H1 (cell line): Measurements from ENCODE around the gene DYSF. TPM values are rescaled to one million over a fixed set of nuclear protein-coding genes. Genes with fewer than 3 reads are reported as not detected.

ENCODE experiments used
- CTCF ChIA-PET: fragments of 300-600 bp; sonication (Branson Sonifier 250); formaldehyde crosslinking; loops from one replicate; lab custom pipeline; 2021; ENCODE audit not compliant: partially characterized antibody; lab: Charles Lee
- POLR2A ChIA-PET: fragments of 300-600 bp; sonication (Branson Sonifier 250); formaldehyde crosslinking; loops from one replicate; lab custom pipeline; 2021; ENCODE audit warnings: inconsistent platforms; ENCODE audit not compliant: partially characterized antibody; lab: Charles Lee
- DNase-seq, 2 experiments: peaks; one replicate each; pipeline versions ENCODE4 v3.0.0 to v3.0.0-alpha.2; 2010 to 2022; ENCODE audit warnings: low spot score in 2 of 2, low read depth in 1 of 2, mixed read lengths in 1 of 2
- FAIRE-seq: peaks from 2 replicates; lab custom pipeline; 2011; peaks lifted over from hg19 to GRCh38; lab: Jason Lieb, UNC
- H2AFZ ChIP-seq: 2 replicates; pipeline ENCODE4 v1.8.1; 2012; ENCODE audit warnings: low read length, inconsistent platforms
- H2AK5ac ChIP-seq: 2 replicates; pipeline ENCODE4 v1.6.1; 2013; ENCODE audit warnings: low read depth, low read length
- H2BK120ac ChIP-seq: replicated peaks from 2 replicates; pipeline ENCODE3; 2013; ENCODE audit warnings: low read depth, low read length, inconsistent platforms
- H2BK12ac ChIP-seq: 2 replicates; pipeline ENCODE4 v1.6.1; 2013; ENCODE audit warnings: low read depth, low read length
- H2BK15ac ChIP-seq: 2 replicates; pipeline ENCODE4 v1.6.1; 2013; ENCODE audit warnings: low read length
- H2BK20ac ChIP-seq: 2 replicates; pipeline ENCODE4 v1.6.1; 2013; ENCODE audit warnings: low read length
- H2BK5ac ChIP-seq: 2 replicates; pipeline ENCODE4 v1.6.1; 2013; ENCODE audit warnings: low read depth, low read length
- H3K14ac ChIP-seq: 2 replicates; pipeline ENCODE4 v1.6.1; 2013; ENCODE audit warnings: inconsistent platforms; ENCODE audit not compliant: insufficient read length
- H3K18ac ChIP-seq: 2 replicates; pipeline ENCODE4 v1.6.1; 2013; ENCODE audit warnings: low read length; ENCODE audit errors: extremely low read depth
- H3K23ac ChIP-seq: 2 replicates; pipeline ENCODE4 v1.6.1; 2013; ENCODE audit warnings: inconsistent platforms; ENCODE audit not compliant: insufficient read length
- H3K23me2 ChIP-seq: 2 replicates; pipeline ENCODE4 v1.6.1; 2013; ENCODE audit warnings: low read depth, low read length
- H3K27ac ChIP-seq: 2 replicates; pipeline ENCODE4 v1.6.1; 2011; ENCODE audit warnings: low read depth, low read length, inconsistent platforms
- H3K27me3 ChIP-seq, 4 experiments: replicated peaks in 1 of 4; 1 replicate in 1 of 4; 2 replicates in 3 of 4; pipeline versions ENCODE4 v1.6.1 to v1.8.1; 2011 to 2013; ENCODE audit warnings: low read length in 3 of 4, mild to moderate bottlenecking in 3 of 4, inconsistent platforms in 2 of 4, mixed read lengths in 2 of 4, moderate library complexity in 1 of 4; ENCODE audit not compliant: control insufficient read depth in 3 of 4, insufficient read depth in 3 of 4; ENCODE audit errors: extremely low read depth in 1 of 4
- H3K36me3 ChIP-seq, 4 experiments: 2 replicates each; pipeline versions ENCODE4 v1.6.1 to v1.8.1; 2011 to 2013; ENCODE audit warnings: mild to moderate bottlenecking in 4 of 4, low read length in 3 of 4, moderate library complexity in 2 of 4, control low read depth in 1 of 4, inconsistent platforms in 1 of 4; ENCODE audit not compliant: insufficient read depth in 4 of 4, control insufficient read depth in 2 of 4
- H3K4ac ChIP-seq: replicated peaks from 2 replicates; pipeline ENCODE3; 2013; ENCODE audit warnings: low read length, low read depth, mixed read lengths, inconsistent platforms; ENCODE audit not compliant: insufficient read length
- H3K4me1 ChIP-seq, 4 experiments: replicated peaks in 1 of 4; 1 replicate in 1 of 4; 2 replicates in 3 of 4; pipeline versions ENCODE4 v1.6.1 to v1.8.1; 2011 to 2013; ENCODE audit warnings: low read length in 3 of 4, inconsistent platforms in 2 of 4, mixed read lengths in 1 of 4; ENCODE audit not compliant: insufficient read depth in 4 of 4, control insufficient read depth in 3 of 4
- H3K4me2 ChIP-seq, 2 experiments: 2 replicates each; pipeline versions ENCODE4 v1.6.1 to v1.8.1; 2011 to 2013; ENCODE audit warnings: low read depth in 2 of 2, low read length in 2 of 2, control low read depth in 1 of 2, inconsistent platforms in 1 of 2, mild to moderate bottlenecking in 1 of 2; ENCODE audit not compliant: insufficient read depth in 1 of 2
- H3K4me3 ChIP-seq, 4 experiments: fragments of 200-600, 300-600 bp in 1 of 4; sonication (generic), shearing (Covaris generic), sonication (Bioruptor Twin) in 1 of 4; 2 replicates each; pipeline versions ENCODE4 v1.5.1 to v1.8.1; 2011 to 2016; ENCODE audit warnings: low read length in 4 of 4, low read depth in 3 of 4, control low read depth in 2 of 4, inconsistent platforms in 2 of 4, mild to moderate bottlenecking in 2 of 4, mixed read lengths in 1 of 4, moderate library complexity in 1 of 4; ENCODE audit not compliant: insufficient read depth in 2 of 4; ENCODE audit errors: extremely low read depth in 1 of 4
- H3K56ac ChIP-seq: replicated peaks from 2 replicates; pipeline ENCODE3; 2013; ENCODE audit warnings: low read depth, mild to moderate bottlenecking, mixed read lengths, low read length, inconsistent platforms; ENCODE audit not compliant: insufficient read length
- H3K79me1 ChIP-seq: 2 replicates; pipeline ENCODE4 v1.6.1; 2013; ENCODE audit warnings: low read depth, low read length, control low read depth
- H3K79me2 ChIP-seq, 2 experiments: 2 replicates each; pipeline versions ENCODE4 v1.6.1 to v1.8.1; 2012 to 2013; ENCODE audit warnings: low read length in 2 of 2, mild to moderate bottlenecking in 2 of 2, inconsistent platforms in 1 of 2; ENCODE audit not compliant: insufficient read depth in 2 of 2, control insufficient read depth in 1 of 2
- H3K9ac ChIP-seq, 4 experiments: replicated peaks in 1 of 4; 1 replicate in 1 of 4; 2 replicates in 3 of 4; pipeline versions ENCODE4 v1.6.1 to v1.8.1; 2011 to 2013; ENCODE audit warnings: low read depth in 3 of 4, low read length in 3 of 4, control low read depth in 2 of 4, mild to moderate bottlenecking in 2 of 4, moderate library complexity in 2 of 4, inconsistent platforms in 1 of 4; ENCODE audit errors: extremely low read depth in 1 of 4
- H3K9me3 ChIP-seq, 2 experiments: 2 replicates each; pipeline versions ENCODE4 v1.6.1 to v1.8.1; 2012 to 2013; ENCODE audit warnings: mild to moderate bottlenecking in 2 of 2, moderate library complexity in 2 of 2, control low read depth in 1 of 2, inconsistent platforms in 1 of 2, low read depth in 1 of 2, low read length in 1 of 2, mixed read lengths in 1 of 2; ENCODE audit not compliant: insufficient read depth in 2 of 2
- H4K20me1 ChIP-seq, 2 experiments: replicated peaks in 1 of 2; 2 replicates each; pipeline versions ENCODE3 to v1.8.1; 2011 to 2013; ENCODE audit warnings: inconsistent platforms in 2 of 2, low read length in 2 of 2, mild to moderate bottlenecking in 1 of 2; ENCODE audit not compliant: insufficient read depth in 2 of 2, control insufficient read depth in 1 of 2
- H4K5ac ChIP-seq: 2 replicates; pipeline ENCODE4 v1.6.1; 2013; ENCODE audit warnings: low read length, low read depth, mixed read lengths, inconsistent platforms; ENCODE audit not compliant: insufficient read length
- H4K8ac ChIP-seq: 2 replicates; pipeline ENCODE4 v1.8.0; 2013; ENCODE audit warnings: mild to moderate bottlenecking, moderate library complexity, low read length, inconsistent platforms; ENCODE audit not compliant: insufficient read depth; ENCODE audit errors: extremely low read depth
- H4K91ac ChIP-seq: replicated peaks from 2 replicates; pipeline ENCODE3; 2013; ENCODE audit warnings: low read length, mixed read lengths, inconsistent platforms; ENCODE audit not compliant: insufficient read length
- BACH1 ChIP-seq: IDR thresholded peaks from 2 replicates; pipeline ENCODE4 v1.6.1; 2012; ENCODE audit warnings: low read length, improper control_type of control experiment
- SAP30 ChIP-seq: fragments of 300-600 bp; sonication (generic); IDR thresholded peaks from 2 replicates; pipeline ENCODE4 v1.7.1; 2012; ENCODE audit warnings: low read length, moderate library complexity, mild to moderate bottlenecking, inconsistent platforms; ENCODE audit not compliant: insufficient read depth, insufficient replicate concordance
- SRF ChIP-seq: IDR thresholded peaks from 2 replicates; pipeline ENCODE4 v1.6.1; 2011; ENCODE audit warnings: mild to moderate bottlenecking, low read depth, low read length, moderate library complexity
- WGBS, 2 experiments: shearing (Covaris generic) in 1 of 2; methylation state at CpG; one replicate each; pipeline versions ENCODE4 v1.1.6 to v1.1.7; 2013 to 2015; ENCODE audit warnings: low lambda C conversion rate in 2 of 2, mixed read lengths in 2 of 2, inconsistent platforms in 1 of 2, low coverage in 1 of 2, missing lambda C conversion rate in 1 of 2; ENCODE audit not compliant: insufficient replicate concordance in 2 of 2, insufficient coverage in 1 of 2, insufficient read length in 1 of 2; ENCODE audit errors: extremely low coverage in 1 of 2, missing lambda C conversion rate in 1 of 2; 5-methylcytosine and 5-hydroxymethylcytosine counted together
- polyA plus RNA-seq, 7 experiments: library from polyadenylated mRNA; depleted of rRNA in 3 of 7; stranded (reverse) in 5 of 7; unstranded in 2 of 7; fragments of >200 nt in 5 of 7; fragments of 200-250 nt in 2 of 7; gene quantifications; 1 replicate in 5 of 7; 2 replicates in 1 of 7; 4 replicates in 1 of 7; pipeline versions ENCODE4 v1.2.1 to v1.2.3, GENCODE V29; 2011 to 2013; ENCODE audit warnings: missing spikeins in 2 of 7, mixed read lengths in 2 of 7
- total RNA-seq: library from RNA; stranded (reverse); fragmentation: NEBNext Ultra II Directional; extraction: Animal tissue kit (Norgen Biotek cat#: 25700); gene quantifications from 2 replicates; pipeline ENCODE4 v1.2.1, GENCODE V29; 2021

The DYSF gene
- total and polyA plus RNA-seq, 2 of the 8 experiments (the other 6 are each of a cell fraction or from before 2014, with no cell fraction given) = 5.8 to 7.1 TPM

DNA sequence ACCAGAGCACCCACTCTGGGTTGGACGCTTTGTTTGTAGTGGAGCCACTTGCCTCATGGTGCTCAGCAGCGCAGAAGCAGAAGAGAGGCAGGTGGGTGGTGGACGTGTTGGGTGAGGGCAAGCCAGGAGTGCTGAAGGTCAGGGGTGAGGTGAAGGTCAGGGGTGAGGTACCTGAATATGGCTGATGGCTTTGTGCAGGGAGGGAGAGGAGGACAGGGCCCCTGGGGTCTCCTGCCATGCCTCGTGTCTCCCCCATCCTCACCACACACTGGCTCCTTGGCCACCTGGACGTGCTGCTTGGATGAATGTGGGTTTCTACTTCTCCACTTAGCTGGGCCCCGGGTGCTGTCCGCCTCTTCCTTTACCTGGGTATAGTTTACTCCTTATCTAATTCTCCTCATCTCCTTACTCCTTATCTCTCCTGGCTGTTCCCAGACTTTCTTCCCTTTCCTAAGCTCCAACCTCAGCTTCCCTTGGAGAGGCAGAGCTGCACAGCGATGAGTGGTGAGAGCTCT is 68.1 kb downstream of the DYSF start:
- no peak for TF ChIP-seq BACH1
- no peak for TF ChIP-seq SAP30
- TF ChIP-seq SRF = no peak
- Histone ChIP-seq H3K36me3 (no peaks in the 10 kb centered on the region), H3K79me2 (no peaks in the 10 kb centered on the region), H3K4me2 (no peak overlapping the region), H3K14ac (no peak overlapping the region), H3K9ac (no peak overlapping the region), H3K18ac (no peak overlapping the region), H2BK5ac (no peak overlapping the region), H3K9me3 (no peaks in the 10 kb centered on the region), H3K4me1 (no peaks in the 10 kb centered on the region; a peak in 2 of 7 replicates), H4K8ac (no peak overlapping the region), H4K91ac (no peak overlapping the region), H3K23me2 (0 out of 2 replicates have a peak, but pooled peaks cover 1% of the 10 kb centered on the region), H4K20me1 (no peaks in the 10 kb centered on the region), H3K27me3 (no peaks in the 10 kb centered on the region), H3K4me3 (no peak overlapping the region), H3K4ac (no peak overlapping the region), H2AK5ac (no peak overlapping the region), H2BK20ac (no peak overlapping the region), H3K79me1 (no peaks in the 10 kb centered on the region), H2BK120ac (no peak overlapping the region), H3K23ac (no peak overlapping the region), H2BK12ac (no peak overlapping the region), H4K5ac (no peak overlapping the region), H2AFZ (no peak overlapping the region), H2BK15ac (no peak overlapping the region), H3K56ac (no peak overlapping the region), H3K27ac (no peak overlapping the region)
- DNase-seq (no peak), FAIRE-seq (no peak)
- POLR2A ChIA-PET = interaction anchor here (0.9 kb wide), 1 partner anchor 66 kb away, joined by 3 read pairs; no protein-coding TSS in a partner anchor
- 85% methylated on average over 8 of the region's 8 CpGs; no CpG with 5 or more reads in 1 of the 2 experiments for WGBS, 2 experiments
- CTCF ChIA-PET = interaction anchor here (1.9 kb wide), 1 partner anchor 10 kb away, joined by 9 read pairs; no protein-coding TSS in a partner anchor
